ENCODE measurements around the gene SIX1.

The SIX1 gene

GRCh38 chr14:60655119-60655897, 6.0 kb upstream of the SIX1 start:
- DNase-seq = peak; percentile 86

DNA sequence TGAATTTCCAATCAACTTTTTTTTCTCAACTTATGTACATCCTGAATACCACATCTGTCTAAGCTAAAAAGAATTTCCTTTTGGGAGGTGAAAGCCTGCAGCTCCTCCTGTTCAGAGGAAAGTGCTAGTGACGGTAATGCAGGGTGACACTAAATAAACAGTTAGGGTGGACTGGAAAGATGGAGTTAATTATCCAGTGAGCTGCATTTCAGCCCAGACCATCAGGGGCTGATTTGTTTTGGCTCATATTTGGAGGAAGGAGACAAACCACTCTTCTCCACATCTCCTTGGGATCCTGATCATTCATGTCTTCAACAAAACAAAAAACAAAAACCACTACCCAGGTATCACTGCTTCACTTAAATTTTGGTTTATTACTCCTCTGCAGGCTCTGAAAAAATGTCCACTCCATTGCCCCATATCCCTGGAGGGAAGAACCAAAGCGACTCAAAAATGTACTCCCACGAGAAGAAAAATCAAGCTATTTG, 5.1 kb upstream of the SIX1 start:
- no peak for DNase-seq

- DNase-seq = no peak
Measured at GRCh38 chr14:60653701-60654161, 4.5 kb upstream of the SIX1 start.

DNA sequence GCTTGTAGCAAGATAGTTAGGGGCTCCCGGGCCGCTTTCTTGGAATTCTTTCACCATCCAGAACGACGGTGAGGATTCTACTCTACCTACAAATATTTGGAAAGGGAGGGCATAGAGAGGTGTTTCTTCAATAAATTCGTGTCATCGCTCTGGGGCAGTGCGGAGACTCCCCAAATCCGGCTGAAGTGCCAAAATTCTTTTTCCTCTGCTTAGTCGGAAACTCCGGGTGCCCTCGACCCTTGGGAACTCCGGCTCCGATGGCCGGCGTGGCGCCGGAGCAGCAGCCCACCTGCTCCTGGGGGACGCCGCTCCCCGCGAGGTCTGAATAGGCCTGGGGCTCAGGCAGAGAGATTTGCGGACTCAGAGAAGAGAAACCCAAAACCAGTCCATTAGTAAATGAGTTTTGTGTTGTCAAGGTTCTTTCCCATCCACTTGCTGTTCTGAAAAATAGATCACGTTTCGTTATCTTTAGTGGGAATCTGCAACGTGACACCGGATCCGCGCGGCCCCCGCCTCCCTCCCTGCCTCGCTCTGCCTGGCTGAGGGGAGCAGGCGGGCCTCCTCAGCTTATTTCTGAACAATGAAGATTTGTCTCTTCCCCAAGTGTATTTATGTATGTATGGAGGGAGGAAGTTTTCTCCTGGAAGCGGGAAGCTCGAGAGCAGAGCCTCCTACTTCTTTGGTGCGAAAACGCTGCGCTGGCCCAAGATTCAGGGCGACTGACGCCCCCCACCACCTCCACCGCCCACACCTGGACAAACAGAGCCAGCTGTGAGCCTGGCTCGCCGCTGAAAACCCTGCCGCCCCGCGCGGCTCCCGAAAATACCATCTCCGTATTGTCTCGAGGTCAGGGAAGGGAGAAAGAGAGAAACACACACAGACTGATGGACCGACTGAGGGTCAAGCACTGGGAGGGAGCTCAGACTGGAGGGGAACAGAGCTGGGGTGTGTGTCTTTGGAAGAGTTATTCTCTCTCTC, 3.7 kb upstream of the SIX1 start:
- DNase-seq = peak; percentile 21 to 65

- peak; percentile 57 to 65 for DNase-seq
Measured at GRCh38 chr14:60651796-60652673, 2.8 kb upstream of the SIX1 start.

GRCh38 chr14:60651086-60651795, 2.0 kb upstream of the SIX1 start:
- DNase-seq = peak; percentile 84 to 92

GRCh38 chr14:60650373-60650961, 1.2 kb upstream of the SIX1 start:
- DNase-seq = peak; percentile 64 to 77

DNA sequence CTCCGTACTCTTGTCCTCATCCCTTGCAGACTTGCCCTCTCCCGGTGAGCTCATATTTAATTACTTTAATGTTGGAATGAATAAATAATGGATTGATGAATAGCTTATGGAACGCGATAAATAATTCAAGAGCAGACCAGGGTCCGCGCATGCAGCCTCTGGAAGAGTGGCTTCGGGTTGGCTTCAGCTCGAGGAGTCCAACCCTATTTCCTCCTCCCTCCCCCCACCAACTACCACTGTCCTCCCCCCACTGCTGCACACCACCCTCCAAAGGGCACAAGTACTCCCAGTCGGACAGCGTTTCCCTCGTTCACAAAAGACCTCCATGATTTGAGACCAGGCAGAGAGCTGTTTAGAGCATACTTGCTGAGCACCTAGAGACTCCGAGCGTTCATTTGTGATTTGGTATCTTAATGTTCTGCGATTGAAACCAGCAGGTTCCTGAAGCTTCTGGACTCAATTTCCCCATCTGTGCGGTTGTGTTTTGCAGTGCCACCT, 647 bp upstream of the SIX1 start:
- peak; percentile 69 to 76 for DNase-seq

DNA sequence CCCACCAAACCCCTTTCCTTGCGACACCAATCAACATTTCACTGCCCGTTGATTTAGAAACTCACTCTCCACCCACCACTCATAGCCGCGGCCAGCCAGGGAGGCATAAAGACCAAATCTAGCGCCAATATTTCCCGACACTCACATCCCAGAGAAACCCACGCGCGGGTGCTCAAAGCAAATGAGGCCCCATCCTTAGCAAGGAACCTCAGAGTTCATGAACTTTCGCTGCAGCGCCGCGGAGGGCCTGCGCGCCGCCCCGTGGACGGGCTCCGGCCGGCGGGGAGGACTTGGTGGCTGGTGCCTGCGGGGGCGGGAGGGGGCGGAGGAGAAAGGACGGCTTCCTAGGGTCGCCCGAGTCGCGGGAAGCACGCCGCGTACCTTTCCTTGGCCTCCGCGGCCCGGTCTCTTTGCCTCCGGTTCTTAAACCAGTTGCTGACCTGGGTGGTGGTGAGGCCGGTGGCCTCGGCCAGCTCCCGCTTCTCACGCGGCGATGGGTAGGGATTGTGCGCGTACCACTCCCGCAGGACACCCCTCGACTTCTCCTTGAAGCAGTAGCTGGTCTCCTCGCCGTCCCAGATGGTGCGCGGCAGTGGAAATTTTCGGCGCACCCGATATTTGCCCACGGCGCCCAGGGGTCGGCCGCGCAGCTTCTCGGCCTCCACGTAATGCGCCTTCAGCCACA, 886 bp downstream of the SIX1 start:
- DNase-seq = peak; percentile 54 to 57

- no peak for DNase-seq
Measured at GRCh38 chr14:60647837-60648248, 1.4 kb downstream of the SIX1 start.

DNA sequence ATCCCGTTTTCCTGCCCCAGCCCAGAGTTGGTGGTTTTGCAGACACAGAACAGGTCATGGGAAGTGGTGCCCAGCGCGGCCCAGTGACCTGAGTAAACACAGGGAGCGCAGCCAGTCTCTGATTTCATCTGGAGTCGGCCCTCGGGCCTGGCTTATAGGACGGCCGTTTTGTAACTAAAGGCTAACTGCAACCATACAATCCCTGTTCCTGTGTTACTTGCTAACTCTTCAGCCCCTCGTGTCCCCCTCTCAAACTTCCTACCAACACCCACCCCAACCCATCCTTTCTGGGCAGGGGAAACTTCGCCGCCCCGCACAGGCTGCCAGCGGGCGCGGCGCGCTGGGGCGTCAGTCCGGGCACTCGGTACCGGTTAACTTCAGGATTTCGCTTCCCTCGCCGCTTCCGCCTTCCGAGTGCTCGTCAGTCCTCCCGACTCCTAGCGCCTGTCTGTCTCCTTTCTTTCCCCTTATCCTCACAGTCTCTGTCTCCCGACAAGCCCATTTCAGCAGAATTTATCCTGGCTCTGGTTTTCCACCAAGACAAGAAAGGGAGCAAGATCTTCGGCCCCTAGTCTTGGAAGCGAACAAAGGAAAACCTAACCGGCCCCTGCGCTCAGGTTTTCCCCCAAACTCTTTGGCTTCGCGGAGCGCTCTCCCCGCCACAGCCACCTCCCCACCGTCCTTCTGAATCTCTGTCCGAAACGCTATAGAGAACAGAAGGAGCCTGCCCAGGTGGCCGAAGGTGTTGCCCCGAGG, 2.0 kb downstream of the SIX1 start:
- DNase-seq = peak; percentile 42 to 68

DNA sequence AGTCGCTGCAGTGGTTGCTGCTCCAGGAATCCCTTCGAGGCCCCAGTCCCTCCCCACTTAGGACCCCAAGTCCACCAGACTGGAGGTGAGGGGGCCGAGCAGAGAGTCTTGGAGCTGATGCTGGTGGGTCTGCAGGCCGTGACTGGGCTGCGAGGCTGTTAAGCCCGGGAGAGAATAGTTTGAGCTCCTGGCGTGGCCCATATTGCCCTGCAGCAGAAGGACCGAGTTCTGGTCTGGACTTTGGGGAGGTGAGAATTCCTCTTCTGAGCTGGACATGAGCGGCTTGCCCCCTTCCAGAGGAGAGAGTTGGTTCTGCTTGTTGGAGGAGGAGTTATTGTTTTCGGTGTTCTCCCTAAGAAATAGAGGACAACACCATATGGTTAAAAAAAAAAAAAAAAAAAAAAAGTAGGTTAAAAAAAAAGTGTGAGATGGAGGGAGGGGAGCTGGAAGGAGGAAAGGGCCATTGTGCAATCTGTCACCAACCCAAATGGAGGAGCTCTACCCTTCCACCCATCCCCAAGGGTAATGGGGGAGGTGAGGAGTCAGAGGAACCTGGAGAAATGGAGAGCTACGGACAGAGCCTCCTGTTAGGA, 3.0 kb downstream of the SIX1 start:
- peak; percentile 61 to 88 for DNase-seq

GRCh38 chr14:60645126-60645741, 4.0 kb downstream of the SIX1 start:
- DNase-seq = no peak

- DNase-seq = no peak
Measured at GRCh38 chr14:60644666-60645065, 4.6 kb downstream of the SIX1 start.

DNA sequence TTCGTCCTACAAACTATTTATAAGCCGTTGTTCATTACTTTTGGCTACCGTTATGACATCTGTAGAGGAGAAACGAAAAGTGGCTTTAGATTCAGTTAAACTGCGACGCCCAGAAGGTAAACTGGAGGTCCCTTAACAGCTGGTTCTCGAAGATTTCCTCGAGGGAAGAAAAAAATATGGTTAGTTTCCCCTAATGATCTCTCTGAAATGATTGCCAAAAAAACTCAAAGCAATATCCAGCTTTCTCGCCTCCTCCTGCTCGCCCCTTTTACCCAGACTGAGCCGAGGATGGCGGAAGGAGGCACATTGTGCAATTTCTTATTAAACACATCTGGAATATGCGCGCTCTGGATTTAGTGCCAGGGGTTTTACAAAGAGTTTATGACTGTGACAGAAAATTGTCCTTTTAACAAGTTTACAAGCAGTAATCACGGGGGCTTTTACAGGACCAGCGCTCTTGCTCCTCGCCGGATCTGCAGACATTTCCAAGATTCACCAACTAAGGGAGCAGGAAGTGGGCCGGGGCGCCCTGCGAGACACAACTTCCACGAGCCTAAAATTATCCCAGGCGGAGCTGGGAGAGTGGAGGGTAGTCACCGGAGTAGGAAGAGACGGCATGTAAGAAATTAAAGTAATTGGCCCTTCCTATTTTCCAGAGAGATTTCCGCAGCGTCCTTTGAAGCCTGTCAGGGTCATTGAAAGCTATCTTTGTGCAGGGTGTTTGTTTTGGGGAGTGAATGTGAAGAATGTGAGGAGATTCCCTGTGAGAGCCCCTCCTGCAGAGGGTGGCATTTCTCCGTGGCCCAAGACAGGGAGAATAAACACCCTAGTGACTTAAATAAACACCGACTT, 5.6 kb downstream of the SIX1 start:
- no peak for DNase-seq

DNA sequence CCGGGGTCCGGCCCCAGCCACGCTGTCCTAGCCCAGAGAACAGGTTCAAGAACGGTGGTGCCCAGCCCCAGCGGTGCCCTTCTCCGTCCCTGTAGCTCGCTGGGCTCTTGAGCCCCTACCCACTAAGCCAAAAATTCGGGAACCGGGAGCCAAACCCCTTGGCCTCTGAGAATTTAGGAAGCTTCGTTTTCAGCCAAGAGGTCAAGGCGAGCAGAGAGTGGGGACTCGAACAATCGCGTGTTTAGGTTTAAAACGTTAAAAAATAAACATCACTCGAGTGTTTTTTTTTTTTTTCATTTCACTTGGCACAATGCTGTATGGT, 6.2 kb downstream of the SIX1 start:
- DNase-seq = no peak

DNA sequence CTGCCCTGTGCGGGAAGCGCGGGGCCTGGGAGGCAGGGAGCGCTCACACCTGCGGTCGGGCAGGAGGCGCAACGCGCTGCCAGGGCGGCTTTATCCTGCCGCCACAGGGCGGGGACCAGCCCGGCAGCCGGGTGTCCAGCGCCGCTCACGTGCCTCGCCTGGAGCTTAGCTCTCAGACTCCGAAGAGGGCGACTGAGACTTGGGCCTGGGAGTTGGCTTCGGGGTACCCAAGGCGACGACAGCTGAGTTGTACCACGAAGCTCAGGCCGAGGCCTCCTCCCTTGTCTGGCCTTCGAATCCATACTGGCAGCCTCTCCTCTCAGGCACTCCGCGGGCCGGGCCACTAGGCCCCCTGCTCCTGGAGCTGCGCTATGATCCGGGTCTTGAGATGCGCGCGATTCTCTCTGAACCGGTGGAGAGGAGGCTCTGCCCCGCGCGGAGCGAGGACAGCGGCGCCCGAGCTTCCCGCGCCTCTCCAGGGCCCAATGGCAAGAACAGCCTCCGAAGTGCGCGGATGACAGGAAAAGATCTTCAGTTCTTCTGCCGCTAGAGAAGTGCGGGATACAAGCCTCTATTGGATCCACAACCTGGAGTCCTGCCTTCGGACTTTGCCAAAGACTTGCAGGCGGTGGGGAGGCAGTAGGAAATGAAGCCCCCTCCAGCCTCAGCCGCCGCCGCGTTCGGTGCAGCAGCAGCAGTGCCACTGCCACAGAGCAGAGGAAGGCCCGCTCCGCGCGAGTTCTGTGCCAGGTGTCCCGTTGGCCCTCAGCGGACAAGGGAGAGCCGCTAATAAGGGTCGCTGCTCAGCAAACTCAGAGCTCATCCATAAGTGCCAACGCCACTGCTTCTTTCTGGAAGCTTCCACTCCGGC, 6.8 kb downstream of the SIX1 start:
- DNase-seq = no peak
